22Rv1 (cell line): ENCODE results near the gene SLF1.
"Not testable (repeated sequence)": the region's sequence is repeated elsewhere in the genome, so short reads cannot be mapped to it uniquely, and the experiment has no call there.

Experiments used
- H3K27ac ChIP-seq: fragments of 450-650 bp; 2 replicates; pipeline ENCODE4 v1.5.1; 2017
- CTCF ChIP-seq: fragments of 450-650 bp; IDR thresholded peaks from 2 replicates; pipeline ENCODE4 v1.5.1; 2017; ENCODE audit warnings: mild to moderate bottlenecking
- ZFX ChIP-seq: fragments of 450-650 bp; IDR thresholded peaks from 2 replicates; pipeline ENCODE4 v1.6.1; 2017; ENCODE audit warnings: antibody characterized with exemption, borderline replicate concordance

The SLF1 gene

GRCh38 chr5:94618493-94619328 lies at the start of gene SLF1, which contains the start of gene KIAA0825:
SLF1 (plus strand) TSS chr5:94618669; CDS start chr5:94628811, 10,142 bp downstream.
KIAA0825 (minus strand) TSS chr5:94618604; CDS start chr5:94537126, 81,478 bp downstream.
- TF ChIP-seq CTCF (no peak), ZFX (no peak)
- peak within 1 kb of the TSS; percentile 86 for H3K27ac ChIP-seq

- no peak for TF ChIP-seq CTCF
- no peak overlapping the region for H3K27ac ChIP-seq
Measured at GRCh38 chr5:94571415-94571814, 47.1 kb upstream of the SLF1 start.

GRCh38 chr5:94573349-94573748 lies 45.1 kb upstream of the SLF1 start:
- H3K27ac ChIP-seq = not testable (repeated sequence)

GRCh38 chr5:94575196-94575595 lies 43.3 kb upstream of the SLF1 start:
- TF ChIP-seq ZFX (no peak), CTCF (no peak)
- H3K27ac ChIP-seq = no peak overlapping the region

- no peak for TF ChIP-seq CTCF
- TF ChIP-seq ZFX = no peak
- H3K27ac ChIP-seq = no peak overlapping the region
Measured at GRCh38 chr5:94577466-94578245, 40.8 kb upstream of the SLF1 start.

- H3K27ac ChIP-seq = no peak overlapping the region
- TF ChIP-seq ZFX (no peak), CTCF (no peak)
Measured at GRCh38 chr5:94595281-94595840, 23.1 kb upstream of the SLF1 start.

- TF ChIP-seq ZFX (no peak), CTCF (peak; percentile 24; the same call in 1 of the 2 replicates)
- H3K27ac ChIP-seq = no peak overlapping the region
Measured at GRCh38 chr5:94613583-94613982, 4.9 kb upstream of the SLF1 start.
